Right forelimb (tissue), 1 donor: ENCODE data around the gene C9orf43.
"Not testable (repeated sequence)": the region's sequence is repeated elsewhere in the genome, so short reads cannot be mapped to it uniquely, and the experiment has no call there.

Source experiments
- DNase-seq: peaks from one replicate; pipeline ENCODE4 v3.0.0-alpha.2; 2018

C9orf43 gene

GRCh38 chr9:113421726-113422125 lies 11.2 kb downstream of the C9orf43 start:
- no peak for DNase-seq

- no peak for DNase-seq
Observed at GRCh38 chr9:113425072-113425471, 14.5 kb downstream of the C9orf43 start.

- DNase-seq: no peak
Observed at GRCh38 chr9:113426701-113427100, 16.2 kb downstream of the C9orf43 start.

DNA sequence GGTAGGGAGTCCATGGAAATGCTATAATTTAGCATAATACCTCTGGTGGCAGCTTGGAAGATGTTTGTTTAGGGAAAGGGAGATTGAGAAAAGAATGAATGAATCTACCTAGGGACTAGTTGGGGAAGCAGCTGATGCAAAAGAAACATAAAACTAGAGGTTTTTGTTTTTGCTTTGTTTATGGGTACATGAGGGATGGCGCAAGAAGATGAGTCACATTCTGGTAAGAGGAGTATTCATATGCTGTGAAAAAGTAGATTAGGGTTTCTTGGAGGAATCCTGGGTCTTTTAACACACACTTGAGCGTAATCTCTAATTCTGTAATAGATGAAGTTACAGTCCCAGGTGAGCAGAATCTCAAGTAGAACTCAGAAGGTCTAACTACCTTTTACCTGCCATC lies 17.1 kb downstream of the C9orf43 start:
- no peak for DNase-seq

DNA sequence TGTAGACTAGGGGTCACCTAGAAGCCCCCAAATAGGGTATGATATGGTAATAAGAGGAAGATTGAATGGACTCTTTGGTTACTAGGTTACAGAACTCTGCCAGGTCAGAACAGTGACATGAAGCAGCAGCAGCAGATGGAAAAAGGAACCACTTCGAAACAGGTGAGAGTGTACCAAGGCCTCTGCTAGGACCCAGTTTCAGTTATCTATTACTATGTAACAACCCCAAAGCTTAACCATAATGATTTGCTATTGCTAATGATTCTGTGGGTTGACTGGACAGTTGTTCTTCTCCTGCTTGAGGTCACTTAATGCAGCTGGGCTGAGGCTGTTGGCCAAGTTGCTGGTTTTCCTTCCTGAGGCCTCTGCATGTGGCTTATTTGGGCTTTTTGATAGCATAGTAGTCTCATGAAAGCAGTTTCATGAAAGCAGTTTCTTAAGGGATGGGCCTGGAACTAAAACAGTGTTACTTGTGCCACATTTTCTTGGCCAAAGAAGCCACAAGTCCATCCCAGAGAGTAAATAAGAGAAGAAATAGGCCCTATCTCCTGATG lies 17.6 kb downstream of the C9orf43 start:
- DNase-seq: no peak

- DNase-seq: no peak
Observed at GRCh38 chr9:113431191-113431590, 20.6 kb downstream of the C9orf43 start.

DNA sequence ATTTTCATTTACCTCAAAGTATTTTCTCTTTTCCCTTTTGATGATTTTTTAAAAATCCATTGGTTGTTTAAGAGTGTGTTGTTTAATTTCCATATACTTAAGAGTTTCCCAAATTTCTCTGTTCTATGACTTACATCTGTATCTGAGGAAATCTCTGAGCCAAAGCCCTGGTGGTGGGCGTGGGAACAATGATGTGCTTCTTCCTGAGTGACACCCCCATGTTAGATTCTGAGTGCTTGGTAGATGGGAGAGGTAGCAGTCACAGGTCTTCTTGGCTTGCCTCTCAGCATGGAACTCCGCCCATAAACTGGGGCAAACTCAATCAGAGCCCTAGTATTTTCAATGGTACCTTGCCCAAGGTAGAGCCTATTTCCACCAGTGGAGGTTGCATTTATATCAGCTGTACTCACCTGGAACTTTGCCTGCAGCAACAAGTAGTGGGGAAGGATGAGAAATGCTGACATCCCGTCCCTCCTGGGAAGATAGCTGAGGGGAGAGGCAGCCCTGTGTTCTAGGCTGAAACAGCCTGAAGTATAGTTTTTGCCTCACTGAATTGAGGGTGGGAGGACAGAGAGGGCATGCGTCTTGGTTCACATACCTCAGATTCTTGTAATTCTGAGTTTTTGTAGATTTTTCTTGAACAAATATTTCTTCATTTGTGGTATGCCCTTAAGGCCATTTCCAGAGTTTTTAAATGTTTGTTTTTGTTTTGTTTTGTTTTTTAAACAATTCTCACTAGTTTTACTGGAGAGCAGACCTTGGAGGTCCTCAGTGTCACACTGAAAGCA lies 26.4 kb downstream of the C9orf43 start:
- no peak for DNase-seq

- not testable (repeated sequence) for DNase-seq
Observed at GRCh38 chr9:113437716-113438115, 27.2 kb downstream of the C9orf43 start.

GRCh38 chr9:113444736-113445135 lies 34.2 kb downstream of the C9orf43 start:
- DNase-seq: no peak

DNA sequence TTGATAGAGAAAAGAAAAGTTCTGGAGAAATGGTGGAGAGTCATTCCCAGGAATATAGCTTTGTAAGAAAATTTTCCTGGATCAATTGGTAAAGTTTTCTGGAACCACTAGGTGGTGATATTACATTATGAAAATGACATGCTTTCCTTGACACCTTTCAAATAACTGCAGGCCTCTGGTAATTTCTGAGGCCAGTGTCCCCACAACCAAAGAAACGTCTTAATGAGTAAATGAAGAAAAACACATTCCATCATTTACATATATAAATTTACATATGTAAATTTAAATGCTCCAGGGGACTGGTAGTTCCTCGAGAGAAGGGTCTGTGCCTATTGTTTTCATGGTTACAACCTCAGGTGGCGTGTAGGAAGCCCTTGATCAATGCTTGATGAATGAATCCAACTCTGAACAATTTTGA lies 35.8 kb downstream of the C9orf43 start:
- no peak for DNase-seq

DNA sequence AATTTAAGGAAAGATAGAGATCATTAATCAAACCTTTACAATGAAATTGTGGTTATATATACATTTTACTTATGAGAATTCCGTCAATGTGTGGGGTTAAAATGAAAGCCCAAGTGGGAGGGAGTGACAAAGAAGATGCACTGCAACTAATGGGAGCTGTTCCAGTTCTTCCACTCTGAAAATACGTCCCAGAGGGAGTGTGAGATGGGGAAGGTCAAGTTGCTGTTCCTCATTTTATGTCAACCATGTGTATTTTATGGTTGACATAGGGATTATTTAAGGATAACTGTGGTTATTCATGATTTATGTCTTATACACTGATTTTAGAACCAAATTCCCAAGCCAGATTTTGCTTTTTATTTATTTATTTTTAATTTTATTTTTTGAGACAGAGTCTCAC lies 38.8 kb downstream of the C9orf43 start:
- DNase-seq: no peak

DNA sequence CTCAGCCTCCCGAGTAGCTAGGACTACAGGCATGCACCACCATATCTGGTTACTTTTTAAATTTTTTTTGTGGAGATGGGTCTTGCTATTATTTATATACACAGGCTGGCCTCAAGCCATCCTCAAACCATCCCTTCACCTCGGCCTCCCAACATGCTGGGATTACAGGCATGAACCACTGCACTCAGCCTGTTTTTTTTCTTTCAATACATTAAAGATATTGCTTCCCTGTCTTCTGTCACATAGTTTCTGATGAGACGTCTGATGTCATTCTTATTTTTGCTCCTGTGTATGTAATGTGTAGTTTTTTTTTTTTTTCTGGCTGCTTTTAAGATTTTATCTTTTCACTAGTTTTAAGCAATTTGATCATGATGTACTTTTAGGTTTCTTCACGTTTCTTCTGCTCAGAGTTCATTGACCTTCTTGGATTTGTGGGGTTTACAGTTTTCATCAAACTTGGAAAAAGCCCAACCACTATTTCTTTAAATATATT lies 41.6 kb downstream of the C9orf43 start:
- DNase-seq: no peak

- no peak for DNase-seq
Observed at GRCh38 chr9:113454914-113455761, 44.6 kb downstream of the C9orf43 start.

GRCh38 chr9:113456235-113456634 lies 45.7 kb downstream of the C9orf43 start:
- DNase-seq: no peak

GRCh38 chr9:113461285-113461684 lies 50.7 kb downstream of the C9orf43 start:
- DNase-seq: no peak

DNA sequence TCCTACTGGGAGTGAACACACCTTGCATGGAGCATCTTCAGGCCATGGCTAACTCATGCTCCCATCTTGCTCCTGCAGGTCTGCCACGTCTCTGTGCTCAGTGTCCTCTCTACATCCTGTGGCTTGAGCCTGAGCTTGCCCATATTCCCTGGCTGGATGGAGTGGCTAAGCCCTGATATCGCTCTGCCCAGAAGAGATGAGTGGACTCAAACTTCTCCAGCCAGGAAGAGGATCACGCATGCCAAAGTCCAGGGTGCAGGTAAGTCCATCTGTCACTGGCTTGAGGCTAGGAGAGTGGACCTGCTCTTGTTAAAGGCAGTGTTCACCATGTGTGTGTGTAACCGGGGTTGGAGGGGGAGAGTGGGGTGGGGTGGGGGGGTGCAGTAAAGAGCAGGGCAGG lies 51.4 kb downstream of the C9orf43 start:
- no peak for DNase-seq

- no peak for DNase-seq
Observed at GRCh38 chr9:113462781-113463286, 52.3 kb downstream of the C9orf43 start.

DNA sequence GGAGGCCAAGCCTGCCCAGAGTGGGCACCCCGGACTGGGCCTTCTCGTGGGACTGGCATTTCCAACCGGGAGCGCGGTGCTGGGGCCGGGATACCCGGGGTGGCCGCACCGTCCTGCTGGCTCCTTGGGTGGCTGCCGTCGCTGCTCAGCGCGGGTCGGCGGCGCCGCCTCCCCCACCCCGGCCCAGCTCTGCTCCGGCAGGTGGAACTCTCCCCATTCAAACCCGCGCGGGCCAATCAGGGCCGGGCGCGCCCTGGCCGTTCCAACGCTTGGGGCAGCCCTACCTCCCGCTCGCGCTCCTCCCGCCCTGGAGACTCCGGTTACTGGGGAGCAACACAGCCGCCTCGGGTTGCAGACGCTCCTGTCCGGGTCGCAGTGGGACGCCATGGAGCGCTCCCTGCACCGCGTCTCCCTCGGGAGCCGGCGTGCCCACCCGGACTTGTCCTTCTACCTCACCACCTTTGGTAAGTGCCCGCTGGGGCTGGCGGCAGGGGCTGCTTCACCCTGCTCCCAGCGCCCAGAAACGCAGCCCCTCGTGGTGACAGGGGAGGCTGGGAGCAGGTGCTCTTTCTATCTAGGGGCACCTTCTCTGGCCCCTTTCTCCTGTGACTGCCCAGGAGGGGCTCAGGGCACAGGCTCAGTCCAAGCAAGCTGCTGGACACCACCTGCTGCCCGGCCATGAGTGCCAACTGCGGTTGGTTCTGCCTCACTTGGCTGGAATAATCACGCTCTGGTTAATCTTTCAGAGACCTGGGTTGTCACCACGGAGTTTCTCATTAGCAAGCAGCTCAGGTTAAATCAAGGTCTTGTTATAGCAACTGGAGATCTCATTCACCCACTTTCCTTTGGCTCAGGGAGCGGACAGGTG lies 53.1 kb downstream of the C9orf43 start, which contains the start of gene RGS3:
Gene RGS3, plus strand, starts transcription at position 310 of the 868 bp plus-strand sequence. Its CDS starts 76 bp downstream, at position 386.
- DNase-seq: peak; percentile 51

DNA sequence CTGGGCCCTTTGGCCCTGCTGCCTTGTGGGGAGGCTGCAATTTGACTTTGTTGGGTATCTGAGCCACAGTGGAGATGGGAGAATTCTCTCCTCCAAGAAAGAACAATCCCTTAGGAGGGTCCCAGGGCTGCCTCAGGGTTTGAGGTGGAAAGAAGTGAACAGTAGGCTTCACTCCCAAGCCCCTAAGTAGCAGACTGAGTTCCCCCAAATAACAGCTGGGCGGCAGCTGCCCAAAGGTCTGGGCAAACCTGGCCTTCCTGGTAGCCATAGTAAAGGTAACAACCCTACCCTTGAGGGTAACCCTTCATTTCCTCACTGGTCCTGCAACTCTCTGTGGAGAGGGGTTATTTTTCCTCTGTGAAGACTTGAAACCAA lies 53.7 kb downstream of the C9orf43 start:
- DNase-seq: no peak

DNA sequence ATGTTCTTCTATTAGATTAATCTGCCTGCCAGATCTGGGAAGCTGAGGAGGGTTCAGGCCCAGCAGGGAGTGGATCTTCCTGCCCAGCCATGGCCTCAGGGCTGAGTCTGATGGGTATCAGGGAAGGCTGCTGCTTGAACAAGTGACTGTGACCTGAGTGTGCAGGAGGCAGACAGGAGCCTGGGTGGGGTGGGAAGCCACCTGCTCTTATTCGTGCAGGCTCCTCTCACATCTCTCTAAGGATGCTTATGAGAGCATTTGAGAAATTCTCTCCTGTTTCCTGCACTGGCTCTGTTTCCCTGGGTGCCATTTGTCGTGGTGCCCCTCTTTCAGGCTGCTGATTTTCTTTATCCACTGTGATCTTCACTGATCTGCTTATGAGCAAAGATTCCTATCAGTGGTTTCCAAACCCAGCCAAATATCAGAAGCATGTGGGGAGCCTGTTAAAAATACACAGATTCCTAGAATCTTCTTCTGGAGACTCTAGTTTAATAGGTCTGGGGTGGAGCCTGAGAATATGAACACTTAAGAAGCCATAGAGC lies 55.1 kb downstream of the C9orf43 start:
- no peak for DNase-seq

- DNase-seq: no peak
Observed at GRCh38 chr9:113467183-113467582, 56.6 kb downstream of the C9orf43 start.
